HPDE6-E6E7 (cell line): ENCODE results near the gene PCDHGB1.
"Not testable (repeated sequence)": the region's sequence is repeated elsewhere in the genome, so short reads cannot be mapped to it uniquely, and the experiment has no call there.

Experiments used
- DNase-seq: peaks from one replicate; pipeline ENCODE4 v3.0.0; 2011; ENCODE audit warnings: missing footprints; ENCODE audit errors: extremely low spot score

The PCDHGB1 gene

GRCh38 chr5:141383345-141383744 lies 33.4 kb downstream of the PCDHGB1 start:
- no peak for DNase-seq

GRCh38 chr5:141384471-141385267 lies 34.8 kb downstream of the PCDHGB1 start:
- DNase-seq: no peak

- DNase-seq: not testable (repeated sequence)
Observed at GRCh38 chr5:141387557-141388311, 37.8 kb downstream of the PCDHGB1 start, which contains the start of gene PCDHGB4. Gene PCDHGB4 (plus strand): TSS chr5:141387698. CDS start chr5:141387885, 187 bp downstream.

GRCh38 chr5:141388661-141389060 lies 38.8 kb downstream of the PCDHGB1 start:
- no peak for DNase-seq

- no peak for DNase-seq
Observed at GRCh38 chr5:141389153-141390042, 39.5 kb downstream of the PCDHGB1 start.

GRCh38 chr5:141392429-141393198 lies 42.7 kb downstream of the PCDHGB1 start, which contains the start of gene PCDHGA8:
Gene PCDHGA8 (plus strand): TSS chr5:141392633. CDS start chr5:141392814, 181 bp downstream.
- DNase-seq: no peak

GRCh38 chr5:141393267-141393666 lies 43.4 kb downstream of the PCDHGB1 start:
- no peak for DNase-seq

- DNase-seq: not testable (repeated sequence)
Observed at GRCh38 chr5:141394401-141395187, 44.7 kb downstream of the PCDHGB1 start.

- not testable (repeated sequence) for DNase-seq
Observed at GRCh38 chr5:141397756-141398551, 48.1 kb downstream of the PCDHGB1 start, which contains the start of gene PCDHGB5. Gene PCDHGB5 (plus strand): TSS chr5:141397947. CDS start chr5:141398128, 181 bp downstream.

GRCh38 chr5:141398608-141399007 lies 48.7 kb downstream of the PCDHGB1 start:
- no peak for DNase-seq

GRCh38 chr5:141399555-141400258 lies 49.8 kb downstream of the PCDHGB1 start:
- DNase-seq: no peak
